Measurements from ENCODE around the gene VIT.
A peak's percentile ranks its signal among the peaks of the same experiment; 100 is the strongest.

The VIT gene

GRCh38 chr2:36771671-36772070 is 75.2 kb downstream of the VIT start:
- DNase-seq: no peak

DNA sequence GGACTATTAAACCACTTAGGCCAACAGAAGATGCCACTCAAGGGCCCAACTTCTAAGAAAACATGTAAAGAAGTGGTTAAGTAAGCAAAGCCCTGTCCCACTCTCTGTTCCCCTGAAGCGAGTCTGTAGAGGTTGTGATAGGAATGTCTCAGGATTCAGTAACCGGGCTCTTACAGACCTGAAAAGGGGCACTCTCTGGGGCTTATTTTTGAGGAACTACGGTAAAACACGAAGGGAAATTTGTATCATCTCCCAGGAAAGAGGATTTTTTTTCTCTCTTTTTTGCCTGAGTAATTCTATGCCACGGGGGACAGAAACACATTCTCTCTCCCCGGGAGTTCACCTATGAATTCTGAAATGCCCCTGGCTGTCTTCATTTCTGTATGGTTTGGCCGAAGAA is 77.4 kb downstream of the VIT start:
- DNase-seq: no peak

DNA sequence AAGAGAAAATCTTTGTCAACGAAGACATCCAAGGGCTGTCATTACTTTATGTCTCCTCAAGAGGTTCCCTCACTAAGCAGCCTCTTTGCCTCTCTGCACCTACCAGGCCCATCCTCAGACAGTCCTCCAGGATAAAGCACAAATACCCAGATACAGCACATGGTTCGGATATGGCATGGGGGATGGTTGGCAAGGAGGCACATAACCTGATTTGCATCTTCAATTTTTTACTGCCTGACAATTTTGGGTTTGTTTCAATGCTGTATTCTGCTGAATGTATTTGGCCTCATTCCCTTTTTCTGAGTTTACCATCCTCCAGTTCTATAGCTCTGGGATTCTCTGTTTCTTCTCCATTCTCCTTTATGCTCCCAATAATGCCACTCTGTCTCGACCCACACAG is 78.8 kb downstream of the VIT start:
- no peak for DNase-seq

- DNase-seq: no peak
Measured at GRCh38 chr2:36775806-36776205, 79.3 kb downstream of the VIT start.

- no peak for DNase-seq
Measured at GRCh38 chr2:36777272-36777671, 80.8 kb downstream of the VIT start.

DNA sequence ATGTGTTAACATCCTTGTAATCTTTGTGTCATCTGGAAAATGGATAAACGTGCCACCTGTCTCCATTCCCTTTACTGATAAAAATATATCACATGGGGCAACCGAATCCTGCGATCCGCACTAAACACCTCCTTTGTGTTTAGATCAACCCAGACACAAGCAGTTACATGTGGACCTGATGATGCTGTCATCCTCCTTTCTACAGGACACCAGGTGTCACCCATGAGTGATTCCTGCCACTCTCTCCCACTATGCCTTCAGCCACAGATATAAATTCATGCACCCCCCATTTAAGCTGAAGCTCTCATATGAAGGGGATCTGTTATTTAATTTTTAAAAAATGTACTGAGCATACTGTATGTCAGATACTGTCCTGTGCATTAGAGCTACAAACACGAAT is 81.3 kb downstream of the VIT start:
- DNase-seq: no peak

DNA sequence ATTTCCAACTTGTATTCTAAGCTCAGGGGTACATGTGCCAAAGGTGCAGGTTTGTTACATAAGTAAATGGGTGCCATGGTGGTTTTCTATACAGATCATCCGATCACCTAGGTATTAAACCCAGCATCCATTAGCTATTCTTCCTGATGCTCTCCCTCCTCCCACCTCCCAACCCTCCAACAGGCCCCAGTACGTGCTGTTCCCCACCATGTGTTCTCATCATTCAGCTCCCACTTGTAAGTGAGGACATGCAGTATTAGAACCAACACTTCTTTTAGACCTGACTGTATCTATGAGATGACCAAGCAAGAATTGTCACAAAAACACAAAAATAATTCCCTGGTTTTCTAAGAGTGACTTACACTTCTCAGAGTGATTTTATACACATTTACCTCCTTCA is 83.0 kb downstream of the VIT start:
- DNase-seq: no peak

DNA sequence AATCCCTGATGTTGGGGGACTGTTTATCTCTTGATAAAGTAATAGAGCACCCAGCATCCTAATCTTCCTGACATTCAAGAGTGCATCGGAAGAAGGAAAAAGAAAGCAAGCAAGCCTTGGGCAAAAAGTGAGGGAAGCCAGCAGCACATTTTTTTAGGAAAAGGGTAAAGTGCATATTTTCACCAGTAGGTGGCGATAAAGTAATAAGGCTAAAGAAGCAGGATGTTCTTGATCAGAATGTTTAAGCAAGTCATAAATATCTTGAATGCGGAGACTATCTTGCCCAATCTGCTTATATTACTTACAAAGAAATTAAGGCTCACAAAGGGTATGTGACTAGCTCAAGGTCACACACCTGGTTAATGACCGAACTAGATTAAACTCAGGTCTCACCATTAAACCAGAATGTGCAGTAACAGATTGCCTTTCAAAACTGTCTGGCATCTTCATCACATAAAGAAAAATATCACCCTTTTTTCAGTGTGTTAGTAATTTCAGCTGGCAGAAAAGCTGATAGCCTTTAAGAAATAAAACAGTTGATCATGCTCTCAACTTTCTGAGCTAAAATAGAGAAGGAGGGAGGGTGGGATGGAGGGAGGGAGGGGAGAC is 83.8 kb downstream of the VIT start:
- no peak for DNase-seq

DNA sequence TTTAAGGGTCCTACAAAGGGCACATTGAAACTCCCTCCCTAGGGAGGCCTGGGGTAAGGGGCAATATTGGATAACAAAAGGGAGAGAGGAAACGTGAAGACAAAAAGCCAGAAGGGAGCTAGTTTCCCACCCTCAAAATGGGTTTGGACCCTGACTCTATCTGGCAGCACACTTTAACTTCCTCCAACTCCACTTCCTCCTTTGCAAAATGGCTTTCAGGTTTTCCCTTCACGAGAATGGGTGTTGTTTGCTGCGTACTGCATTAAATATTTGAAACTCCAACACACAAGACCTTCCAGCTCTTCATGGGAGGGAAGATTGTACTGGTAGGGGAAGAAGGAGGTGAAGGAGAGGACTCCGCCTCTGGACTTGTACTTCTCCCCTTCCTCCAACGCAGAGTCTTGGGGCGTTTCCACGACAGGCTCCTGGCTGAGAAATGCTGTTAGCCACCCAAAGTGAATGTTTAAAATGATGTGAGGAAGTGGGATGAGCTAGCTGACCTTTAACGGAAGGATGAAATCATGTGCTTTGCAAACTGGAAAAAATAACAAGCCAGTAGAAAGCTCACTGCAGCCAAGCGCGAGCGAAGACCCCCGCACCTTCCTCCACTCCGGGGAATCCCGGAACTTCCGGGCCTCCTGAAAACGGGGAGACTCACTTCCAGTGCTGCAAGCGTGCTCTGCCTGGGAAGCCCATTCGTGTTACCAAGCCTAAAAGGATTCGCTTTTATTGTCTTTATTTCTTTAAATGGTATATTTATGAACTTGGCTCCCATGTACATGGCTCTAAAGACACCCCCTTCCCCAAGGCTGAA is 85.6 kb downstream of the VIT start:
- DNase-seq: no peak

GRCh38 chr2:36783246-36783645 is 86.7 kb downstream of the VIT start:
- no peak for DNase-seq

DNA sequence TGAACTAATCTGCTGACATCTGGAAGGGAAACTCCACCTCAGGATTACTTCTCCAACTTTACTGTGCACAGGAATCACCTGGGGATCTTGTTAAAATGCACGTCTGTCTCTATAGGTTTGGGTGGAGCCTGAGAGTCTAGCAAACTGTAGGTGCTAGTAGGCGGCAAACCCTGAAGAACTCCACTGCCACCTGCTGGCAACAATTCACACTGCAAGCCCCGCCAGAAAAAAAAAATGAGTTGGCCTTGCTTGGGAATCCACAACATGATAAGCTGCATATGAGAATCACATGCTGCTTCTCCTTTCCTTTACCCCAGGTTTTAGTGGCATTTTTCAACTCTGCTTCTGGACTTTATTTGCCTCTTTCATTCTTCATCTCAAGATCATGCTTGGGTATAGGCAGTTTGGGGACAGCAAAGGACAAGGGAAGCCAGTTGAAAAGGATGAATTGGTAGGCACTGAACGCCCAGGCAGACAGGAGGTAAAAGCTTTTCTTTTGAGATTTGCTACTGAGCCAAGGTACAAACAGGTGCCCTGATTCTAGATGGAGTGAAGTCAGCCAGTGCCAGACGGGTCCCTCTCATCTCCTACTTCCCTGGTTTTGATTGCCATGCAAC is 88.8 kb downstream of the VIT start:
- DNase-seq: peak; percentile 60

DNA sequence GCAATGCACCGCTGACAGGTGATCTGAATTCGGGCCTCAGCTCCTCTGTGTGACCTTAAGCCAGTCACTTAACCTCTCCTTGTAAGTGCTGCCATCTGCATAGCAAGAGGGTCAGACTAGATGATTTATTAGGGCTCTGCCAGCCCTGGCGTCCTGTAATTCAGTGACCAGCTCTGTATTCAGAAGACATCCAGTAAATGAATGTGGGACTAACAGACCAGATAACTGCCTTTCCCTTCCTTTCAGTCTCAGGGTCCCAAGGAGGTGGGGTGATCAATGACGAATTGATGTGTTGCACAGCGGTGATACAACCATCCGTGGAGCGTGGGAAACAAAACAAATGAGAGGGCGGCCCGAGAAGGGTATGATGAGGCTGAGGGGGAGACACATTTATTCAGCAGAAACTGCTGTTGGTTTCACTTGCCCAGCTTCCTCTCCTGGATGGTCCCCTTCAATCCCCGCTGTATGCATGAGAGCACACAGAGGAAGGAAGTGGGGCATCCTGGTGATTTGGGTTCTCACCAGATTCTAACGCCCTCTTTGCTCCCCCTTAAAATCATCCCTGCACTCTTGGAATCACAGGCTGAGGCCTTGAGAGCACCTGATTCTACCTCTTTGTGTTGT is 92.8 kb downstream of the VIT start:
- no peak for DNase-seq

DNA sequence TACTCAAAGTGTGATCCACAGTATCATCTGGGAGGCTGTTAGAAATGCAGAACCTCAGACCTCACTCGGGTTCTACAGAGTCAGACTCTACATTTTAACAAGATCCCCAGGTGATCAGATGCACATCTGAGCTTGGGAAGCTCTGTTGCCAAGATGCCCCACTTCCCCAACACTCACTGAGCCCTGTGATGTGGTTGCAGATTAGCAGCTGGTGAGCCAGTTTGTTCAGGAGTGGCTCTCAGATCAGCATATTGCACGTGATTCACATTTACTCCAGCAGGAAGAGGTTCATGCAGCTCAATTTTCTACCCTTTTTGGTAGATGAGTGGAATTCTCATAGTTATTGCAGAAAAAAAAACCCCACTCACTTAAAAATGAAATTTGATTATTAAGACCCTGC is 96.4 kb downstream of the VIT start:
- no peak for DNase-seq

GRCh38 chr2:36797324-36798070 is 101.0 kb downstream of the VIT start:
- no peak for DNase-seq

DNA sequence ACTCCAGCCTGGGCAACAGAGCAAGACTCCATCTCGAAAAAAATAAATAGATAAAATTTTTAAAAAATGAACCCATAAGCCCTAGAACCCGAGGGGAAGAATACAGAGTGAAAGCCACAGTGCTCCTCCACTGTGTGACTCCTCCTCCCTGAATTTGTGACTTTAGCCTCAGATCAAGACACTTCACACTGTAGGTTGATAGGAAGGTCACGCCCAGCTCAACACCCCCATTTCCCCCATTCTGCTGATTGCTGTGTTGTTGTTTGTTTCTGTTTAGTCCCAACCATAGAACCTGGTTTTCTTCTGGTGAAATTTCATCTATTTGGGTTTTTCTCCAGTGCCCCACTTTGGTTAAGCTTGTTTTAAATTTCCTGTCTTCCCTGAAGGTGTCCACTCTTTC is 102.2 kb downstream of the VIT start:
- no peak for DNase-seq

GRCh38 chr2:36800381-36800780 is 103.9 kb downstream of the VIT start:
- DNase-seq: no peak

DNA sequence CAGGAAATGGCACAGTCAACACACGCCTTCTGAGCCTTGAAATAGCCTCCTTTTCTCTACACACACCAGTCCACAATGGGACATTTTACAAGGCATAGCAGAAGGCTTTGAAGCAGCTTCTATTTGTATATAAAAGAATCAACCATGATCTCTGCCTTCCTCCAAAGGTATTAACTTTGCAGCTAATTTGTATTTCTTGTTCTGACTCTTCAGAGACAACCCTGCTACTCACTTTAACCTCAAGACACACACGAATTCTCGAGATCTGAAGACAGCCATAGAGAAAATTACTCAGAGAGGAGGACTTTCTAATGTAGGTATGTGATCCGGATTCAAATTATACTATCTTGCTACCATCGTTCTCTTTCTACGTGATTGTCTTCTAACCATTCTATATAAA is 104.6 kb downstream of the VIT start:
- no peak for DNase-seq

GRCh38 chr2:36802952-36803351 is 106.4 kb downstream of the VIT start:
- DNase-seq: no peak

- DNase-seq: no peak
Measured at GRCh38 chr2:36805635-36806224, 109.2 kb downstream of the VIT start.

GRCh38 chr2:36807223-36807886 is 110.8 kb downstream of the VIT start:
- DNase-seq: no peak

DNA sequence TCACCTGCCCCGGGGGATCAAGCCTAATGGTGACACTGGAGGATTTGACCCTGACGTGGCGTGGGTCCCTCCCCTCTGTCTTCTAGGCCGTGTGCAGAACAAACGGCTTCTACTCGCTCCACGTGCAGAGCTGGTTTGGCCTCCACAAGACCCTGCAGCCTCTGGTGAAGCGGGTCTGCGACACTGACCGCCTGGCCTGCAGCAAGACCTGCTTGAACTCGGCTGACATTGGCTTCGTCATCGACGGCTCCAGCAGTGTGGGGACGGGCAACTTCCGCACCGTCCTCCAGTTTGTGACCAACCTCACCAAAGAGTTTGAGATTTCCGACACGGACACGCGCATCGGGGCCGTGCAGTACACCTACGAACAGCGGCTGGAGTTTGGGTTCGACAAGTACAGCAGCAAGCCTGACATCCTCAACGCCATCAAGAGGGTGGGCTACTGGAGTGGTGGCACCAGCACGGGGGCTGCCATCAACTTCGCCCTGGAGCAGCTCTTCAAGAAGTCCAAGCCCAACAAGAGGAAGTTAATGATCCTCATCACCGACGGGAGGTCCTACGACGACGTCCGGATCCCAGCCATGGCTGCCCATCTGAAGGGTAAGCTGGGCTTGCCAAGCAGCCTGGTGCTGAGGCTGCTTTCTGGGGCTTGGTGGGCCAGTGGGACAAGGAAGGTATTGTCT is 112.0 kb downstream of the VIT start:
- DNase-seq: no peak

DNA sequence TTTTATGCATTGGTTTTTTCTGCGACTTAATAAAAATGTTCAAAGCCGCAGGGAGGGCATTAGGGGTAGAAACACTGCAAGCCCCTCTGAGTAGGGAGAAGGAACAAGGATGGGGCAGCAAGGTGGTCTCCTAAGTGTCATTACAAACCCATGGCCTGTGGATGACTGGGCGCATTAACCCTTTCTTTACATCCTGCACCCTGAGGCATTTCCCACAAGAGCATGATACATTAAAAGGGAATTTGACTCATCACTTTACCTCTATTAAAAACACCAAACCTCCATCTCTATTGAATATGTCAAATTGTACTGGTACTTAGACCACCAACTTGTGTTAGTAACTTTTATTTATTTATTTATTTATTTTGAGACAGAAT is 112.5 kb downstream of the VIT start:
- DNase-seq: no peak

Measured in activated CD4-positive, alpha-beta T cell treated with anti-CD3 and anti-CD28 coated beads, Interleukin-2, amount 50 U/mL, for 1 hour (primary cell).